Measurements from ENCODE around the gene ELL2. TPM values are rescaled to one million over a fixed set of nuclear protein-coding genes. Genes with fewer than 3 reads are reported as not detected.

ELL2 gene
- polyA plus RNA-seq, 1 donor from 2014 or later: 1.4 TPM

DNA sequence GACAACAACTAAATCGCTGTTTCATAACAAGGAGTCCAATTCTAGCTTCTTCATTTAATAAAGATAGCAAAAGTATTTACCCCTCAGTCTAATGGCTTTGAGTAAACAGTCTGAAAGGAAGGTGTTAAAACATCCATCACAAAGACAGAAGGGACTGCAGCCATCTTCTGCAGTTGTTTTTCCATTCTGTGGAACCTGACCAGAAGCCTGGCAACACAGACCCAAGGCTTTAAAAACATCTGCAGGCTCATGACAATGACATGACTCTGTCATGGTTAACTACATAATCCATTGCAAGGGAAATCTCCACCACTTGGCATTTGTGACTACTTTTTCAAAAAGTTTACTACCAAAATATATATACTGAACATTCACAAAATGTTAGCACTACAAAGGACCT, 51.9 kb downstream of the ELL2 start:
- Histone ChIP-seq H3K27me3 (ENCODE audit: insufficient read depth, low read depth, low read length) (no peaks in the 10 kb centered on the region), H3K4me2 (ENCODE audit: low read length) (no peak overlapping the region), H3K9me2 (ENCODE audit: insufficient read depth, low read length) (no peaks in the 10 kb centered on the region), H2AFZ (ENCODE audit: low read depth, low read length) (no peak overlapping the region), H3K27ac (ENCODE audit: low read length) (no peak overlapping the region), H3K9me3 (ENCODE audit: low read length) (no peaks in the 10 kb centered on the region), H3K36me3 (ENCODE audit: insufficient read depth, low read length) (no peaks in the 10 kb centered on the region), H3K79me2 (replicated peaks; ENCODE audit: insufficient read depth, low read length) (no peaks in the 10 kb centered on the region), H3F3A (ENCODE audit: insufficient read depth, low read length, poor library complexity, severe bottlenecking) (no peaks in the 10 kb centered on the region), H3K4me3 (ENCODE audit: low read length) (no peak overlapping the region), H3K9ac (ENCODE audit: low read length) (no peak overlapping the region), H4K20me1 (ENCODE audit: insufficient read depth) (no peaks in the 10 kb centered on the region)
- no peak for TF ChIP-seq RAD21 (conservative IDR thresholded peaks at IDR 0.05)
- no peak for TF ChIP-seq EP300 (conservative IDR thresholded peaks at IDR 0.05; ENCODE audit: poor library complexity, severe bottlenecking)
- TF ChIP-seq, protein P1, sequence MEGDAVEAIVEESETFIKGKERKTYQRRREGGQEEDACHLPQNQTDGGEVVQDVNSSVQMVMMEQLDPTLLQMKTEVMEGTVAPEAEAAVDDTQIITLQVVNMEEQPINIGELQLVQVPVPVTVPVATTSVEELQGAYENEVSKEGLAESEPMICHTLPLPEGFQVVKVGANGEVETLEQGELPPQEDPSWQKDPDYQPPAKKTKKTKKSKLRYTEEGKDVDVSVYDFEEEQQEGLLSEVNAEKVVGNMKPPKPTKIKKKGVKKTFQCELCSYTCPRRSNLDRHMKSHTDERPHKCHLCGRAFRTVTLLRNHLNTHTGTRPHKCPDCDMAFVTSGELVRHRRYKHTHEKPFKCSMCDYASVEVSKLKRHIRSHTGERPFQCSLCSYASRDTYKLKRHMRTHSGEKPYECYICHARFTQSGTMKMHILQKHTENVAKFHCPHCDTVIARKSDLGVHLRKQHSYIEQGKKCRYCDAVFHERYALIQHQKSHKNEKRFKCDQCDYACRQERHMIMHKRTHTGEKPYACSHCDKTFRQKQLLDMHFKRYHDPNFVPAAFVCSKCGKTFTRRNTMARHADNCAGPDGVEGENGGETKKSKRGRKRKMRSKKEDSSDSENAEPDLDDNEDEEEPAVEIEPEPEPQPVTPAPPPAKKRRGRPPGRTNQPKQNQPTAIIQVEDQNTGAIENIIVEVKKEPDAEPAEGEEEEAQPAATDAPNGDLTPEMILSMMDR (IDR thresholded peaks at IDR 0.05; ENCODE audit: poor library complexity, severe bottlenecking): no peak
- no peak for TF ChIP-seq TAF1 (IDR thresholded peaks at IDR 0.05; ENCODE audit: low read depth)
- no peak for TF ChIP-seq POLR2AphosphoS5 (IDR thresholded peaks at IDR 0.05)
- no peak for TF ChIP-seq SMC3 (conservative IDR thresholded peaks at IDR 0.05; ENCODE audit: poor library complexity)
- no peak for TF ChIP-seq MXI1 (conservative IDR thresholded peaks at IDR 0.05; ENCODE audit: poor library complexity, severe bottlenecking)
- no peak for TF ChIP-seq EZH2 (IDR thresholded peaks at IDR 0.05; ENCODE audit: borderline replicate concordance, insufficient read depth, low read length, poor library complexity, severe bottlenecking)
- TF ChIP-seq, protein P2, sequence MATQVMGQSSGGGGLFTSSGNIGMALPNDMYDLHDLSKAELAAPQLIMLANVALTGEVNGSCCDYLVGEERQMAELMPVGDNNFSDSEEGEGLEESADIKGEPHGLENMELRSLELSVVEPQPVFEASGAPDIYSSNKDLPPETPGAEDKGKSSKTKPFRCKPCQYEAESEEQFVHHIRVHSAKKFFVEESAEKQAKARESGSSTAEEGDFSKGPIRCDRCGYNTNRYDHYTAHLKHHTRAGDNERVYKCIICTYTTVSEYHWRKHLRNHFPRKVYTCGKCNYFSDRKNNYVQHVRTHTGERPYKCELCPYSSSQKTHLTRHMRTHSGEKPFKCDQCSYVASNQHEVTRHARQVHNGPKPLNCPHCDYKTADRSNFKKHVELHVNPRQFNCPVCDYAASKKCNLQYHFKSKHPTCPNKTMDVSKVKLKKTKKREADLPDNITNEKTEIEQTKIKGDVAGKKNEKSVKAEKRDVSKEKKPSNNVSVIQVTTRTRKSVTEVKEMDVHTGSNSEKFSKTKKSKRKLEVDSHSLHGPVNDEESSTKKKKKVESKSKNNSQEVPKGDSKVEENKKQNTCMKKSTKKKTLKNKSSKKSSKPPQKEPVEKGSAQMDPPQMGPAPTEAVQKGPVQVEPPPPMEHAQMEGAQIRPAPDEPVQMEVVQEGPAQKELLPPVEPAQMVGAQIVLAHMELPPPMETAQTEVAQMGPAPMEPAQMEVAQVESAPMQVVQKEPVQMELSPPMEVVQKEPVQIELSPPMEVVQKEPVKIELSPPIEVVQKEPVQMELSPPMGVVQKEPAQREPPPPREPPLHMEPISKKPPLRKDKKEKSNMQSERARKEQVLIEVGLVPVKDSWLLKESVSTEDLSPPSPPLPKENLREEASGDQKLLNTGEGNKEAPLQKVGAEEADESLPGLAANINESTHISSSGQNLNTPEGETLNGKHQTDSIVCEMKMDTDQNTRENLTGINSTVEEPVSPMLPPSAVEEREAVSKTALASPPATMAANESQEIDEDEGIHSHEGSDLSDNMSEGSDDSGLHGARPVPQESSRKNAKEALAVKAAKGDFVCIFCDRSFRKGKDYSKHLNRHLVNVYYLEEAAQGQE (IDR thresholded peaks at IDR 0.05; ENCODE audit: borderline replicate concordance): no peak

DNA sequence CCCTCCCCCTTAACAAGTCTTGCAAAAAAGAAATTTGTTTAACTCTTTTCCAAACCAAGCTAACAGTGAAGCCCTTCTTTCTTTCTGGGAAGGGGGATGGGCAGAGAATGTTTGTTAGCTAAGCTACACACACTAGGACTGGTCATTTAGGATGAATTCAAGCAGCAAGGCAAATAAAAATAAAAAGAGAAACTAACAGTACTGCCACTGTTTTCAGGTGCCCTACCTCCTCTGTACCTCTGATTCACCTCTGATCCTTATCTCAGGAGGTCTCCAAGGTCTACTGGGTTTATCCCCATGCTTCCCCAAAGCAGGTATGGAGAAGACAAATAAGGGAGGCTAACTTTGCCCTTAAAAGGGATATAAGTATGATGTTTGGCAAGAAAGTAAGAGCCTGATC, 52.9 kb downstream of the ELL2 start:
- no peak overlapping the region for H3K4me2 ChIP-seq (ENCODE audit: low read length)
- no peaks in the 10 kb centered on the region for H3K9me3 ChIP-seq (ENCODE audit: low read length)
- H3K4me3 ChIP-seq (ENCODE audit: low read length): no peak overlapping the region
- H3K79me2 ChIP-seq (replicated peaks; ENCODE audit: insufficient read depth, low read length): no peaks in the 10 kb centered on the region
- H3F3A ChIP-seq (ENCODE audit: insufficient read depth, low read length, poor library complexity, severe bottlenecking): no peaks in the 10 kb centered on the region
- no peak overlapping the region for H3K9ac ChIP-seq (ENCODE audit: low read length)
- no peak overlapping the region for H3K27ac ChIP-seq (ENCODE audit: low read length)
- H3K36me3 ChIP-seq (ENCODE audit: insufficient read depth, low read length): no peaks in the 10 kb centered on the region
- H3K27me3 ChIP-seq (ENCODE audit: insufficient read depth, low read depth, low read length): no peaks in the 10 kb centered on the region
- no peak overlapping the region for H2AFZ ChIP-seq (ENCODE audit: low read depth, low read length)
- H3K9me2 ChIP-seq (ENCODE audit: insufficient read depth, low read length): no peaks in the 10 kb centered on the region
- no peak for TF ChIP-seq TAF1 (IDR thresholded peaks at IDR 0.05; ENCODE audit: low read depth)
- no peak for TF ChIP-seq RAD21 (conservative IDR thresholded peaks at IDR 0.05)
- no peak for TF ChIP-seq EZH2 (IDR thresholded peaks at IDR 0.05; ENCODE audit: borderline replicate concordance, insufficient read depth, low read length, poor library complexity, severe bottlenecking)
- TF ChIP-seq, protein P1 (IDR thresholded peaks at IDR 0.05; ENCODE audit: poor library complexity, severe bottlenecking): no peak
- no peaks in the 10 kb centered on the region for H4K20me1 ChIP-seq (ENCODE audit: insufficient read depth)

Measured in neural cell (in vitro differentiated cells).